Ectodermal cell (in vitro differentiated cells): Measurements from ENCODE around the gene LYL1.
A peak's percentile ranks its signal among the peaks of the same experiment; 100 is the strongest.

Source experiments
- H3K27ac ChIP-seq: 2 replicates; pipeline ENCODE4 v1.7.0; 2013; ENCODE audit warnings: mild to moderate bottlenecking, low read depth, low read length; ENCODE audit not compliant: insufficient read depth, poor library complexity, severe bottlenecking
- H3K27me3 ChIP-seq: 2 replicates; pipeline ENCODE4 v1.7.0; 2013; ENCODE audit warnings: mild to moderate bottlenecking, low read length; ENCODE audit not compliant: insufficient read depth, control insufficient read depth, poor library complexity, severe bottlenecking
- H3K36me3 ChIP-seq: one replicate; pipeline ENCODE4 v1.7.0; 2013; ENCODE audit warnings: low read length; ENCODE audit not compliant: control insufficient read depth, insufficient read depth
- H3K4me1 ChIP-seq: one replicate; pipeline ENCODE4 v1.7.0; 2013; ENCODE audit warnings: low read length; ENCODE audit not compliant: control insufficient read depth, insufficient read depth
- H3K4me3 ChIP-seq: 2 replicates; pipeline ENCODE4 v1.7.0; 2013; ENCODE audit warnings: low read depth, low read length, control low read depth; ENCODE audit not compliant: insufficient read depth
- H3K9me3 ChIP-seq: 2 replicates; pipeline ENCODE4 v1.7.0; 2013; ENCODE audit warnings: mild to moderate bottlenecking, low read length, moderate library complexity; ENCODE audit not compliant: control insufficient read depth
- WGBS, 2 experiments: methylation state at CpG; one replicate each; pipeline ENCODE4 v1.1.7; 2013; ENCODE audit warnings: missing lambda C conversion rate in 2 of 2; 5-methylcytosine and 5-hydroxymethylcytosine counted together

The LYL1 gene

DNA sequence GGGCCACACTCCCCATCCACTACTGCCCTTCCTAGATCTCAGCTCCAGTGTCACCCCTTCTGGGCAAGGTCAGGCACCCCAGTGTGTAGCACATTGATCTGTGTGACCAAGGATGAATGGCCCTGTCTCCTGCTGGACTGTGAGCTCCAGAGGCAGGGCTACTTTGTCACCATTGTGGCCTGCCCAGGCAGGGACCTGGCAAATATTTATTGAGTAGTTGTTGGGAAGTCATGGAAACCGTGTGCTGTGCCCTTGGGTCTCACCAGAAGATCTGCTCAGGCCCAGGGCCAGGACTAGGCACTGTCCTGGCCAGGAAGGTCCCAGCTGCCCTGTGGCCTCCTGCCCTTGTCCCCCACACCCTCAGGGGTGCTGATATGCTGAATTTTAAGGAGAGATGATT lies 25.9 kb upstream of the LYL1 start:
- Histone ChIP-seq H3K36me3 (no peaks in the 10 kb centered on the region), H3K4me1 (no peaks in the 10 kb centered on the region), H3K27me3 (no peaks in the 10 kb centered on the region), H3K4me3 (no peak overlapping the region), H3K27ac (no peak overlapping the region), H3K9me3 (no peaks in the 10 kb centered on the region)
- WGBS, 2 experiments: 81 to 94% methylated on average over 1 of the region's 1 CpG

DNA sequence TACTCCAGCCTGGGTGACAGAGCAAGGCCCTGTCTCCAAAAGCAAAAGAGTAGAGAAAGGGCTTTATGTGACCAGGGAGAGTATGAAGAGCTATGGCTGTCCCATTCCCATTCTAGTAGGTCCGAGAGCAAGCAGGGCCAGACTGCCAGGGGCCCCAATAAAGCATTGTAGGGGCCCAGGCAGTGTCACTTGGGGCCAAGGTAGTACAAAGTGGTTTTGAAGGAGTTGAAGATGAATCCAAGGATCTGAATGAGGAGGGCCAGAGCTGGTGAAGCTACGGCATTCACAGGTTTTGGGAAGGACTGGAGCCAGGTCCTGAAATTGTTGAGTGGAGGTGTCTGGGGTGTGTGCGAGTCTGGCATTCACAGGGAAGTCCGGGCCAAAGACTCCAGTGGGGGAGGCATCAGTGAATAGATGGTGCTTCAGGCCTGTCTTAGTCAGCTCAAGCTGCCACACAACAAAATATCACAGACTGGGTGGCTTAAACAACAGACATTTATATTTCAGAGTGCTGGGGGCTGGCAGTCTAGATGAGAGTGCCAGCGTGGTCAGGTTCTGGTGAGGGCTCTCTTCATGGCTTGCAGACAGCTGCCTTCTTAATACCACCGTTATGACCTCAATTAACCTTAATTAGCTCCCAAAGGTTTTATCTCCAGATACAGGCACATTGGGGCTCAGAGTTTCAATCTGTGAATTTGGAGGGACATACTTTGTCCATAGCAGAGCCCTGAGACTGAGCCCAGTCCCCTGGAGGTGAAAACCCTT lies 25.3 kb upstream of the LYL1 start:
- no peak overlapping the region for H3K27ac ChIP-seq
- no peaks in the 10 kb centered on the region for H3K36me3 ChIP-seq
- WGBS, 2 experiments: 93 to 97% methylated on average over 6 of the region's 6 CpGs
- no peak overlapping the region for H3K4me3 ChIP-seq
- no peaks in the 10 kb centered on the region for H3K4me1 ChIP-seq
- no peaks in the 10 kb centered on the region for H3K27me3 ChIP-seq
- H3K9me3 ChIP-seq: no peaks in the 10 kb centered on the region

GRCh38 chr19:13127051-13127450 lies 24.4 kb upstream of the LYL1 start:
- H3K4me1 ChIP-seq: no peaks in the 10 kb centered on the region
- H3K36me3 ChIP-seq: no peaks in the 10 kb centered on the region
- WGBS, 2 experiments: 87 to 95% methylated on average over 6 to 8 of the region's 9 CpGs
- H3K9me3 ChIP-seq: no peaks in the 10 kb centered on the region
- no peaks in the 10 kb centered on the region for H3K27me3 ChIP-seq
- no peak overlapping the region for H3K4me3 ChIP-seq
- no peak overlapping the region for H3K27ac ChIP-seq

DNA sequence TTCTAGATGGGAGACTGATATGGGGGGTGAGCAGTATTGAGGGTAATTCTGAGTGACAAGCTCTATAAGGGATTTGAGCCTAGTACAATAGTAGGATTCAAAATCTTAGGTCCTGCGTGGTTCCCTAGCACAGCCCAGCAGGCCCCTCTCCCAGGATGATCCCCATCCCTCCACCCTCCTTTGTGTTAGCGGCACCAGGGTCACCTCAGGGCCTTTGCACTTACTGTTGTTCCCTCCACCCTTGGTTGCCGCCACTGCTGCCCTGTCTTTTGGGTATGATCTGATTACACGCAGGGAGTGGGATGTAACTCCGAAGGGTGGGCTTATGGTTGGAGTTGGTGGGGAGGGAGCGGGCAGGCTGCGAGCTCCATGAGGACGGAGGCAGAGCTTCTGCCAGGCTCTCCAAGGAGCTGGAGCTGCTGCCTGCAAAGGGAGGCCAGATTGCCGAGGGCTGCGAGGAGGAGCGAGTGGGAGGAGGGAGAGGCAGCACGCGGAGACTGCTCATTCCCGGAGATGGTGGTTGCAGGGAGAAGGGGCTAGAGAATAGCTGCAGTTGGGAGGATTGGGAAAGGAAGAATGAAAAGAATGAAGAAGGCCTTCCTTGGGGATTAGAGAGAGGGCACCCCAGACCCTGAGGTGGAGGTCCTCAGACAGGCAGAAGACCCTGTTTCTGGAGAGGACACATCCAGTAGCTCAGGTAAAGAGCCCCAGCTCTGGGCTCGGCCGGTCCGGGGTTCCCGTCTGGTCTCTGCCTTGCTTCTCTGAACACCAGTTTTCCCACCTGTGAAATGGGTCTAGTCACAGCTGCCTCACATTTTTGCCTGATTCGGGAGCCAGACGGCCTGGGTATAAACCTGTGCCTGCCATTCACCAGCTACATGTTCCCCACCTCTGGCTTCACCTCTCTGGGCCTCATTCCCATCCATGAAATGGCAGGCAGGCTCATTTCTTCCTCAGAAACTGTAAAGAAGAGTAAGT lies 20.6 kb upstream of the LYL1 start:
- Histone ChIP-seq H3K4me1 (peaks cover 23% of the 10 kb centered on the region), H3K4me3 (no peak overlapping the region), H3K27me3 (no peaks in the 10 kb centered on the region), H3K36me3 (no peaks in the 10 kb centered on the region), H3K27ac (no peak overlapping the region), H3K9me3 (no peaks in the 10 kb centered on the region)
- WGBS, 2 experiments: 89 to 91% methylated on average over 20 of the region's 20 CpGs

- WGBS, 2 experiments: 94 to 95% methylated on average over 13 of the region's 13 CpGs
- peaks cover 23% of the 10 kb centered on the region for H3K4me1 ChIP-seq
- H3K27me3 ChIP-seq: no peaks in the 10 kb centered on the region
- no peak overlapping the region for H3K4me3 ChIP-seq
- H3K27ac ChIP-seq: no peak overlapping the region
- H3K36me3 ChIP-seq: no peaks in the 10 kb centered on the region
- H3K9me3 ChIP-seq: no peaks in the 10 kb centered on the region
Observed at GRCh38 chr19:13122275-13122878, 19.7 kb upstream of the LYL1 start.

GRCh38 chr19:13121551-13122274 lies 19.1 kb upstream of the LYL1 start:
- Histone ChIP-seq H3K9me3 (no peaks in the 10 kb centered on the region), H3K27ac (no peak overlapping the region), H3K27me3 (no peaks in the 10 kb centered on the region), H3K4me3 (no peak overlapping the region), H3K4me1 (peaks cover 23% of the 10 kb centered on the region), H3K36me3 (no peaks in the 10 kb centered on the region)
- WGBS, 2 experiments: 94% methylated on average over 18 of the region's 18 CpGs

- WGBS, 2 experiments: 57 to 60% methylated on average over 10 of the region's 10 CpGs
- Histone ChIP-seq H3K9me3 (no peaks in the 10 kb centered on the region), H3K36me3 (no peaks in the 10 kb centered on the region), H3K27ac (no peak overlapping the region), H3K4me3 (peak overlapping the region; percentile 20), H3K4me1 (peaks cover 23% of the 10 kb centered on the region), H3K27me3 (no peaks in the 10 kb centered on the region)
Observed at GRCh38 chr19:13120817-13121216, 18.2 kb upstream of the LYL1 start.

- no peaks in the 10 kb centered on the region for H3K36me3 ChIP-seq
- no peak overlapping the region for H3K27ac ChIP-seq
- peaks cover 27% of the 10 kb centered on the region for H3K4me1 ChIP-seq
- H3K4me3 ChIP-seq: no peak overlapping the region
- 83% methylated on average over 9 of the region's 9 CpGs for WGBS, 2 experiments
- H3K27me3 ChIP-seq: no peaks in the 10 kb centered on the region
- no peaks in the 10 kb centered on the region for H3K9me3 ChIP-seq
Observed at GRCh38 chr19:13120031-13120430, 17.4 kb upstream of the LYL1 start.

- H3K27me3 ChIP-seq: no peaks in the 10 kb centered on the region
- WGBS, 2 experiments: 90% methylated on average over 8 of the region's 8 CpGs
- H3K9me3 ChIP-seq: no peaks in the 10 kb centered on the region
- H3K4me3 ChIP-seq: peak overlapping the region; percentile 97
- no peak overlapping the region for H3K27ac ChIP-seq
- H3K36me3 ChIP-seq: no peaks in the 10 kb centered on the region
- H3K4me1 ChIP-seq: peaks cover 27% of the 10 kb centered on the region
Observed at GRCh38 chr19:13119627-13120026, 17.0 kb upstream of the LYL1 start.
